ENCODE data around the gene SLC35B4. TPM values are rescaled to one million over a fixed set of nuclear protein-coding genes. Genes with fewer than 3 reads are reported as not detected.

Gene SLC35B4
- total RNA-seq, 4 donors from 2014 or later: 9.0 to 13.7 (median 12.0) TPM

DNA sequence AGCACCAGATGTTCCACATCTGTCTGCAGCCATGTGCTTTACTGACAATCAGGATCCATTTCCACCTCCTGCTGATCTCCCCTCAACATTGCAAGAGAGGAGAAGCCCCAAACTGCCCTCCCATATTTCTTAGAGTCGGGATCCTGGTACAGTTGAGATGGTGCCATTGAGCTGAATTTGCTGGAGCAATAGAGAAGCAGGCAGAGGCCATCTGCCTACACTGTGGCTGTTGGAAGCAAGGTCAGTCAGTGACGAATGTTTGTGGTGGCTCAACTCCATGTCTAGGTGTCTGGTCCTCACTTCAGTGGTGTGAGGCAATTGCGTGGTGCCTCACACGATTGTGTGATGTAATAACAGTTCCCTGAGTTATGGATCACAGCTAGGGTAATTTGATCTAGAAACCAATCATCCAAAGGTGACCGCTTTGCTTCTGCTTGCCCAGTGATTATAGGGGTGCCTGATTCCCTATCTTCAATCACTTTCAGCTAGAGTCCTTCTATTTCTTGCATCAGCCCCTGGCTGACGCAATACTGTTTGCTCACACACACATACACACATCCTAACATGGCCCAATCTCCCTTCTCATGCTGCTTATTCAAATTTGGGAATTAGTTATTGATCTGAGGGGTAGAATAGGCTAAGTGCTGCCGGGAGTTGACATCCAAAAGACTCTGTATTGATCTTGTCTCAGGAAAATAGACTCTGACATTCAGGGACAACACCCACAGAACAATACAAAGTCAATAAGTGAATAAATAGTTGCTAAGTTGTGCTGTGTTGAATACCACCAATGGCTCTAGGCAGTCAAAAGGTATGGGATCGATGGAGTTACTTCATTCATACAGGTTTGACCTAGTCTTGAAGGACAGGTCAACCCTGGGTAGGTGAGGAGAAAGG is 46.1 kb upstream of the SLC35B4 start:
- H3K27ac ChIP-seq: no peak overlapping the region
- no peaks in the 10 kb centered on the region for H3K4me1 ChIP-seq
- H3K4me3 ChIP-seq: no peak overlapping the region
- WGBS, 2 donors: 88 to 90% methylated on average over 7 to 8 of the region's 8 CpGs
- no peaks in the 10 kb centered on the region for H3K36me3 ChIP-seq
- no peaks in the 10 kb centered on the region for H3K27me3 ChIP-seq
- TF ChIP-seq EP300 (IDR thresholded peaks at IDR 0.05): no peak
- TF ChIP-seq CTCF (IDR thresholded peaks at IDR 0.05): no peak
- TF ChIP-seq POLR2A (IDR thresholded peaks at IDR 0.05): no peak
- H3K9me3 ChIP-seq: no peaks in the 10 kb centered on the region
- DNase-seq (ENCODE audit: low spot score in 2 of 2): no peak

DNA sequence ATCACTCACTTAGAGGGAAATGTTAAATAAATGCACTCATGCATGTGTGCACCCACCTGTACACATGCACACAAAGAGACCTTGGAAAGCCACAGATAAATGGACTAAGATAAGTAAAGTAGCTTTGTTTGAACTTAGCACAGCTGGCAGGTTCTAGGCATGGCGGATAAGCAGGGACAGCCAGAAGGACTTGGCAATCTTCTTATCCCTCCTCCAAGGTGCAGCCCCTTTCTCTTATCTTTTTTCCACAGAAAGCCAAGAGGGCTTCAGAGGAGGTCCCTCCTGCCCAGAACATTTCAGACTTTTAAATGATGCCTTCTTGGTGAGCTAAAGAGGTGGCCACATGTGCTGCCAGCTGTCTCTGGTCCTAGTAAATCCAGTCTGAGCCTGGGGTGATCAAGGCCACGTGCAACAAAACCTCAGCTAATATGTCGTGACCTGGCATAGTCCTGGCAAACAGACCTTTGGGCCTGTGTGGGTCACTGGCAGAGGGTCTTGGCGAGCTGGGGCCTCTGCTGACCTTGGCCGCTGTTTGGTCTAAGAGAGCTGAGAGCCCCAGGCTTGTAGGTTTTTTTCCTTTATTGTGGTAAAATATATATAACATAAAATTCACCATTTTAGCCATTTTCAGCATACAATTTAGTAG is 43.2 kb upstream of the SLC35B4 start:
- WGBS, 2 donors: 55 to 65% methylated on average over 5 of the region's 5 CpGs

GRCh38 chr7:134357486-134357885 is 40.8 kb upstream of the SLC35B4 start:
- WGBS, 2 donors: 94 to 96% methylated on average over 4 of the region's 4 CpGs
- H3K9me3 ChIP-seq: no peaks in the 10 kb centered on the region
- no peak for TF ChIP-seq POLR2A (IDR thresholded peaks at IDR 0.05)
- TF ChIP-seq CTCF (IDR thresholded peaks at IDR 0.05): no peak
- TF ChIP-seq EP300 (IDR thresholded peaks at IDR 0.05): no peak

More for the DNA sequence above, 43.2 kb upstream of the SLC35B4 start:
- TF ChIP-seq CTCF (IDR thresholded peaks at IDR 0.05) (no peak), POLR2A (IDR thresholded peaks at IDR 0.05) (no peak), EP300 (IDR thresholded peaks at IDR 0.05) (no peak)
- no peak overlapping the region for H3K27ac ChIP-seq
- no peaks in the 10 kb centered on the region for H3K27me3 ChIP-seq
- no peaks in the 10 kb centered on the region for H3K9me3 ChIP-seq
- DNase-seq (ENCODE audit: low spot score in 2 of 2): no peak
- H3K4me3 ChIP-seq: no peak overlapping the region
- H3K36me3 ChIP-seq: no peaks in the 10 kb centered on the region
- no peaks in the 10 kb centered on the region for H3K4me1 ChIP-seq

DNA sequence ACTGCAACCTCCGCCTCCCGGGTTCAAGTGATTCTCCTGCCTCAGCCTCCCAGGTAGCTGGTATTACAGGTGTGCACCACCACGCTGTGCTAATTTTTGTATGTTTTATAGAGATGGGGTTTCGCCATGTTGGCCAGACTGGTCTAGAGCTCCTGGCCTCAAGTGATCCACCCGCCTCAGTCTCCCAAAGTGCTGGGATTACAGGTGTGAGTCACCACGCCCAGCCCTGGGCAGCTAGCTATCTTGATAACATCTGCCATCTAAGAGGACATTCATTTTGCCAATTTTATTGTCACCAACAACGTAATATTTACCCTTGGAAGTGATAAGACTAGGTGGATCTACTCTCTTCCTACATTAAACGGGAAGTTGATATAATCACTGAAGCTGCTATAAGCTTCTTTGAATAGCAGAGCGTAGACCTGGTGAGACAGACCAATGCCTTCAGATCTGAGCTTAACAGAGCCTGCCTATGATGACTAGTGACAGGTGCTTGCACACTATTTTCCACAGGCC is 39.7 kb upstream of the SLC35B4 start:
- DNase-seq (ENCODE audit: low spot score in 2 of 2): no peak
- TF ChIP-seq EP300 (IDR thresholded peaks at IDR 0.05) (no peak), POLR2A (IDR thresholded peaks at IDR 0.05) (no peak), CTCF (IDR thresholded peaks at IDR 0.05) (no peak)
- H3K4me1 ChIP-seq: no peaks in the 10 kb centered on the region
- no peaks in the 10 kb centered on the region for H3K9me3 ChIP-seq
- WGBS, 2 donors: 80 to 86% methylated on average over 9 of the region's 9 CpGs
- no peak overlapping the region for H3K27ac ChIP-seq
- no peaks in the 10 kb centered on the region for H3K36me3 ChIP-seq
- H3K4me3 ChIP-seq: no peak overlapping the region
- no peaks in the 10 kb centered on the region for H3K27me3 ChIP-seq

More at GRCh38 chr7:134357486-134357885, 40.8 kb upstream of the SLC35B4 start:
- Histone ChIP-seq H3K27ac (no peak overlapping the region), H3K27me3 (no peaks in the 10 kb centered on the region), H3K4me3 (no peak overlapping the region), H3K36me3 (no peaks in the 10 kb centered on the region), H3K4me1 (no peaks in the 10 kb centered on the region)
- DNase-seq (ENCODE audit: low spot score in 2 of 2): no peak

- WGBS, 2 donors: 30 to 38% methylated on average over 4 of the region's 4 CpGs
- Histone ChIP-seq H3K36me3 (no peaks in the 10 kb centered on the region), H3K27me3 (no peaks in the 10 kb centered on the region), H3K4me1 (no peaks in the 10 kb centered on the region), H3K9me3 (no peaks in the 10 kb centered on the region), H3K27ac (no peak overlapping the region), H3K4me3 (no peak overlapping the region)
- peak in 1 of 2 donors; percentile 10 for DNase-seq (ENCODE audit: low spot score in 2 of 2)
- no peak for TF ChIP-seq CTCF (IDR thresholded peaks at IDR 0.05)
- peak in 1 of 2 donors; percentile 54 for TF ChIP-seq EP300 (IDR thresholded peaks at IDR 0.05)
Observed at GRCh38 chr7:134355927-134356326, 39.2 kb upstream of the SLC35B4 start.
